Esophagus muscularis mucosa (tissue), 3 donors: ENCODE measurements around the gene UGT1A5.

ENCODE experiments used
- CTCF ChIP-seq, 3 experiments: fragments of 200-600 bp in 2 of 3; fragments of 450-650 bp in 1 of 3; sonication (generic) in 2 of 3; IDR thresholded peaks; one replicate each; pipeline ENCODE4 v1.5.1; 2017 to 2019; ENCODE audit warnings: antibody characterized with exemption in 3 of 3, mild to moderate bottlenecking in 2 of 3, moderate library complexity in 1 of 3
- EP300 ChIP-seq: sonication (generic); formaldehyde crosslinking; IDR thresholded peaks from one replicate; pipeline ENCODE4 v1.6.1; 2017; ENCODE audit warnings: antibody characterized with exemption

- TF ChIP-seq CTCF (IDR thresholded peaks at IDR 0.05) = no peak
- TF ChIP-seq EP300 = no peak
Measured at GRCh38 chr2:233743464-233744259, 31.0 kb downstream of the UGT1A5 start.
